Hematopoietic multipotent progenitor cell treated with erythropoietin and hydrocortisone succinate and interleukin-3 and kit ligand, for 15 days (in vitro differentiated cells): ENCODE data around the gene NPIPA7.
"Not testable (repeated sequence)": the region's sequence is repeated elsewhere in the genome, so short reads cannot be mapped to it uniquely, and the experiment has no call there.

ENCODE experiments used
- DNase-seq: peaks from one replicate; pipeline ENCODE4 v3.0.0-alpha.2; 2015; ENCODE audit warnings: low spot score

The NPIPA7 gene

DNA sequence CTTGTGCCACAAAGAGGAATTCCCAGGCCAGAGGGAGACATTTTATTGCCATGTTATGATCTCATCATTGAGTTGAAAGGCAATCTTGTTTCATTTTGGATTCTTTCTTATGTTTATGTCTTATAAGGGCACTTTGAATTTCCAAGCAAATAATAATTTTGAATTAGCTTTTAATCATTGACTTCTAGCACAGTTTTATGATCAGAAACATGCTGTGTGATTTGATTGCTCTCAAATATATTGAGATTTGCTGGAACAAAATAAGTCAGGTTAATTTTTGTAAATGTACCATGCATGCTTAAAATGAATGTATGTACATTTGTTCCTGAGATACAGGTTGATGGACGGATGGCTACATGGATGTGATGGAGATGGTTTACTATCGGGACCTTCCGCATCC is at the start of gene NPIPA7:
TSS of gene NPIPA7 (plus strand) at position 301 of the 400 bp plus-strand sequence. CDS start 105 bp downstream, outside the sequence.
- not testable (repeated sequence) for DNase-seq

DNA sequence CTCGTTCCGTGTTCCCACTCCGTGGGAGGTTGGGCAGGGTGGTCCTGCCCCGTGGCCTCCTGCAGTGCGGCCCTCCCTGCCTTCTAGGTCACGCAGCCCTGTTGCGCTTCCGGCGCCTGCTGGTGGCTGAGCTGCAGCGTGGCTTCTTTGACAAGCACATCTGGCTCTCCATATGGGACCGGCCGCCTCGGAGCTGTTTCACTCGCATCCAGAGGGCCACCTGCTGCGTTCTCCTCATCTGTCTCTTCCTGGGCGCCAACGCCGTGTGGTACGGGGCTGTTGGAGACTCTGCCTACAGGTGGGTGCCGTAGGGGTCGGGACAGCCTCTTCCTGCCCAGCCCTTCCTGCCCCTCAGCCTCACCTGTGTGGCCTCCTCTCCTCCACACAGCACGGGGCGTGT is 47.5 kb upstream of the NPIPA7 start:
- not testable (repeated sequence) for DNase-seq

DNA sequence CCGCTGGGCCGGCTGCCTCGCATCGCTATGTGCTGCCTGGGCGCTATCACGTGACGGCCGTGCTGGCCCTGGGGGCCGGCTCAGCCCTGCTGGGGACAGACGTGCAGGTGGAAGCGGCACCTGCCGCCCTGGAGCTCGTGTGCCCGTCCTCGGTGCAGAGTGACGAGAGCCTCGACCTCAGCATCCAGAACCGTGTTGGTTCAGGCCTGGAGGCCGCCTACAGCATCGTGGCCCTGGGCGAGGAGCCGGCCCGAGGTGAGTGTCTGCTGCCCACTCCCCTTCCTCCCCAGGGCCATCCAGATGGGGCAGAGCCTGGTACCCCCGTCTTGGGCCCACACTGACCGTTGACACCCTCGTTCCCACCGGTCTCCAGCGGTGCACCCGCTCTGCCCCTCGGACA is 21.4 kb upstream of the NPIPA7 start:
- DNase-seq: not testable (repeated sequence)

DNA sequence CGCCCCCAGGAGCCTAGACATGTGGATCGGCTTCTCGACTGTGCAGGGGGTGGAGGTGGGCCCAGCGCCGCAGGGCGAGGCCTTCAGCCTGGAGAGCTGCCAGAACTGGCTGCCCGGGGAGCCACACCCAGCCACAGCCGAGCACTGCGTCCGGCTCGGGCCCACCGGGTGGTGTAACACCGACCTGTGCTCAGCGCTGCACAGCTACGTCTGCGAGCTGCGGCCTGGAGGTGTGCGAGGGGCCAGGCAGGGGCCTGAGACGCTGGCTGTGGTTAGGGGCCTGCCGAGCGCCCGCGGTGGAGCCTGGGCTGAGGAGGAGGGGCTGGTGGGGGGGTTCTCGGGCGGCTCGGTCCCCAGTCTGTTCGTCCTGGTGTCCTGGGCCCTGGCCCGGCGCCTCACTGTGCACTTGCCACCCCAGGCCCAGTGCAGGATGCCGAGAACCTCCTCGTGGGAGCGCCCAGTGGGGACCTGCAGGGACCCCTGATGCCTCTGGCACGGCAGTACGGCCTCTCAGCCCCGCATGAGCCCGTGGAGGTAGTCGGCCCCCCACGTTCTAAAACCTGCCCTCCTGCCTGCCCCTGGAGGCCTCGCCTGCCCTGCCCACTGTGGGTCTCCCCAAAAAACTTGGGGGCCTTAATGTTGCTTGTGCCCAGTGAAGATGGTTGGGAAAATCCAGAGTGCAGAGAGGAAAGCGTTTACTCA is 20.2 kb upstream of the NPIPA7 start:
- not testable (repeated sequence) for DNase-seq

DNA sequence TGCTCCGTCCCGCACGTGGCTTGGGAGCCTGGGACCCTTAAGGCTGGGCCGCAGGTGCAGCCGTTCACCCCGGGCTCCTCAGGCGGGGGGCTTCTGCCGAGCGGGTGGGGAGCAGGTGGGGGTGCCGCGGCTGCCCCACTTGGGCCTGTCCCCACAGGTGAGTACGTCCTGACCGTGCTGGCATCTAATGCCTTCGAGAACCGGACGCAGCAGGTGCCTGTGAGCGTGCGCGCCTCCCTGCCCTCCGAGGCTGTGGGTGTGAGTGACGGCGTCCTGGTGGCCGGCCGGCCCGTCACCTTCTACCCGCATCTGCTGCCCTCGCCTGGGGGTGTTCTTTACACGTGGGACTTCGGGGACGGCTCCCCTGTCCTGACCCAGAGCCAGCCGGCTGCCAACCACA is 15.3 kb upstream of the NPIPA7 start:
- not testable (repeated sequence) for DNase-seq

DNA sequence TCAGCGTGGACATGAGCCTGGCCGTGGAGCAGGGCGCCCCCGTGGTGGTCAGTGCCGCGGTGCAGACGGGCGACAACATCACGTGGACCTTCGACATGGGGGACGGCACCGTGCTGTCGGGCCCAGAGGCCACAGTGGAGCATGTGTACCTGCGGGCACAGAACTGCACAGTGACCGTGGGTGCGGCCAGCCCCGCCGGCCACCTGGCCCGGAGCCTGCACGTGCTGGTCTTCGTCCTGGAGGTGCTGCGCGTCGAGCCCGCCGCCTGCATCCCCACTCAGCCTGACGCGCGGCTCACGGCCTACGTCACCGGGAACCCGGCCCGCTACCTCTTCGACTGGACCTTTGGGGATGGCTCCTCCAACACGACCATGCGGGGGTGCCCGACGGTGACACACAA is 14.8 kb upstream of the NPIPA7 start:
- not testable (repeated sequence) for DNase-seq

DNA sequence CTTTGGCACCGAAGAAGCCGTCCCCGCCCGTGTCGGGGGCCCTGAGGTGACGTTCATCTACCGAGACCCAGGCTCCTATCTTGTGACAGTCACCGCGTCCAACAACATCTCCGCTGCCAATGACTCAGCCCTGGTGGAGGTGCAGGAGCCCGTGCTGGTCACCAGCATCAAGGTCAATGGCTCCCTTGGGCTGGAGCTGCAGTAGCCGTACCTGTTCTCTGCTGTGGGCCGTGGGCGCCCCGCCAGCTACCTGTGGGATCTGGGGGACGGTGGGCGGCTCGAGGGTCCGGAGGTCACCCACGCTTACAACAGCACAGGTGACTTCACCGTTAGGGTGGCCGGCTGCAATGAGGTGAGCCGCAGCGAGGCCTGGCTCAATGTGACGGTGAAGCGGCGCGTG is 14.2 kb upstream of the NPIPA7 start:
- not testable (repeated sequence) for DNase-seq

DNA sequence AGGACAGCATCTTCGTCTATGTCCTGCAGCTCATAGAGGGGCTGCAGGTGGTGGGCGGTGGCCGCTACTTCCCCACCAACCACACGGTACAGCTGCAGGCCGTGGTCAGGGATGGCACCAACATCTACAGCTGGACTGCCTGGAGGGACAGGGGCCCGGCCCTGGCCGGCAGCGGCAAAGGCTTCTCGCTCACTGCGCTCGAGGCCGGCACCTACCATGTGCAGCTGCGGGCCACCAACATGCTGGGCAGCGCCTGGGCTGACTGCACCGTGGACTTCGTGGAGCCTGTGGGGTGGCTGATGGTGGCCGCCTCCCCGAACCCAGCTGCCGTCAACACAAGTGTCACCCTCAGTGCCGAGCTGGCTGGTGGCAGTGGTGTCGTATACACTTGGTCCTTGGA is 13.6 kb upstream of the NPIPA7 start:
- DNase-seq: peak; percentile 0

DNA sequence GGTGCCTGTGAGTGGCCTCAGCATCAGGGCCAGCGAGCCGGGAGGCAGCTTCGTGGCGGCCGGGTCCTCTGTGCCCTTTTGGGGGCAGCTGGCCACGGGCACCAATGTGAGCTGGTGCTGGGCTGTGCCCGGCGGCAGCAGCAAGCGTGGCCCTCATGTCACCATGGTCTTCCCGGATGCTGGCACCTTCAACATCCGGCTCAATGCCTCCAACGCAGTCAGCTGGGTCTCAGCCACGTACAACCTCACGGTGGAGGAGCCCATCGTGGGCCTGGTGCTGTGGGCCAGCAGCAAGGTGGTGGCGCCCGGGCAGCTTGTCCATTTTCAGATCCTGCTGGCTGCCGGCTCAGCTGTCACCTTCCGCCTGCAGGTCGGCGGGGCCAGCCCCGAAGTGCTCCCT is 13.1 kb upstream of the NPIPA7 start:
- not testable (repeated sequence) for DNase-seq

DNA sequence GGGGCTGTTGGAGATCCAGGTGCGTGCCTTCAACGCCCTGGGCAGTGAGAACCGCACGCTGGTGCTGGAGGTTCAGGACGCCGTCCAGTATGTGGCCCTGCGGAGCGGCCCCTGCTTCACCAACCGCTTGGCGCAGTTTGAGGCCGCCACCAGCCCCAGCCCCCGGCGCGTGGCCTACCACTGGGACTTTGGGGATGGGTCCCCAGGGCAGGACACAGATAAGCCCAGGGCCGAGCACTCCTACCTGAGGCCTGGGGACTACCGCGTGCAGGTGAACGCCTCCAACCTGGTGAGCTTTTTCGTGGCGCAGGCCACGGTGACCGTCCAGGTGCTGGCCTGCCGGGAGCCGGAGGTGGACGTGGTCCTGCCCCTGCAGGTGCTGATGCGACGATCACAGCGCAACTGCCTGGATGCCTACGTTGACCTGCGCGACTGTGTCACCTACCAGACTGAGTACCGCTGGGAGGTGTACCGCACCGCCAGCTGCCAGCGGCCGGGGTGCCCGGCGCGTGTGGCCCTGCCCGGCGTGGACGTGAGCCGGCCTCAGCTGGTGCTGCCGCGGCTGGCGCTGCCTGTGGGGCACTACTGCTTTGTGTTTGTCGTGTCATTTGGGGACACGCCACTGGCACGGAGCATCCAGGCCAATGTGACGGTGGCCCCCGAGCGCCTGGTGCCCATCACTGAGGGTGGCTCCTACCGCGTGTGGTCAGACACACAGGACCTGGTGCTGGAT is 12.2 kb upstream of the NPIPA7 start:
- peak; percentile 0 for DNase-seq

DNA sequence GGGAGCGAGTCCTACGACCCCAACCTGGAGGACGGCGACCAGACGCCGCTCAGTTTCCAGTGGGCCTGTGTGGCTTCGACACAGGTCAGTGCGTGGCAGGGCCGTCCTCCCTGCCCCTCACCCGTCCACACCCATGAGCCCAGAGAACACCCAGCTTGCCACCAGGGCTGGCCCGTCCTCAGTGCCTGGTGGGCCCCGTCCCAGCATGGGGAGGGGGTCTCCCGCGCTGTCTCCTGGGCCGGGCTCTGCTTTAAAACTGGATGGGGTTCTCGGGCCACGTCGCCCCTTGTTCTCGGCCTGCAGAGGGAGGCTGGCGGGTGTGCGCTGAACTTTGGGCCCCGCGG is 11.7 kb upstream of the NPIPA7 start:
- DNase-seq: not testable (repeated sequence)

DNA sequence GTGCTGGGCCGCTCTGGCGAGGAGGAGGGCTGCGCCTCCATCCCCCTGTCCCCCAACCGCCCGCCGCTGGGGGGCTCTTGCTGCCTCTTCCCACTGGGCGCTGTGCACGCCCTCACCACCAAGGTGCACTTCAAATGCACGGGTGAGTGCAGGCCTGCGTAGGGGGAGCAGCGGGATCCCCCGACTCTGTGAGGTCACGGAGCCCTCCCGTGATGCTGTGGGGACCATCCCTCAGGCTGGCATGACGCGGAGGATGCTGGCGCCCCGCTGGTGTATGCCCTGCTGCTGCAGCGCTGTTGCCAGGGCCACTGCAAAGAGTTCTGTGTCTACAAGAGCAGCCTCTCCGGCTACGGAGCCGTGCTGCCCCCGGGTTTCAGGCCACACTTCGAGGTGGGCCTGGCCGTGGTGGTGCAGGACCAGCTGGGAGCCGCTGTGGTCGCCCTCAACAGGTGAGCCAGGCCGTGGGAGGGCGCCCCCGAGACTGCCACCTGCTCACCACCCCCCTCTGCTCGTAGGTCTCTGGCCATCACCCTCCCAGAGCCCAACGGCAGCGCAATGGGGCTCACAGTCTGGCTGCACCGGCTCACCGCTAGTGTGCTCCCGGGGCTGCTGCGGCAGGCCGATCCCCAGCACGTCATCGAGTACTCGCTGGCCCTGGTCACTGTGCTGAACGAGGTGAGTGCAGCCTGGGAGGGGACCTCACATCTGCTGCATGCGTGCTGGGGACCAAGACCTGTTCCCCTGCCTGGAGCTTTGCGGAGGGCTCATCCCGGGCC is 9.7 kb upstream of the NPIPA7 start:
- DNase-seq: not testable (repeated sequence)

DNA sequence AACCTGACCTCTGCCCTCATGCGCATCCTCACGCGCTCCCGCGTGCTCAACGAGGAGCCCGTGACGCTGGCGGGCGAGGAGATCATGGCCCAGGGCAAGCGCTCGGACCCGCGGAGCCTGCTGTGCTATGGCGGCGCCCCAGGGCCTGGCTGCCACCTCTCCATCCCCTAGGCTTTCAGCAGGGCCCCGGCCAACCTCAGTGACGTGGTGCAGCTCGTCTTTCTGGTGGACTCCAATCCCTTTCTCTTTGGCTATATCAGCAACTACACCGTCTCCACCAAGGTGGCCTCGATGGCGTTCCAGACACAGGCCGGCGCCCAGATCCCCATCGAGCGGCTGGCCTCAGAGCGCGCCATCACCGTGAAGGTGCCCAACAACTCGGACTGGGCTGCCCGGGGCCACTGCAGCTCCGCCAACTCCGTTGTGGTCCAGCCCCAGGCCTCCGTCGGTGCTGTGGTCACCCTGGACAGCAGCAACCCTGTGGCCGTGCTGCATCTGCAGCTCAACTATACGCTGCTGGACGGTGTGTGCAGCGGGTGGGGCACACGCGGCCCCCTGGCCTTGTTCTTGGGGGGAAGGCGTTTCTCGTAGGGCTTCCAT is 7.7 kb upstream of the NPIPA7 start:
- not testable (repeated sequence) for DNase-seq

DNA sequence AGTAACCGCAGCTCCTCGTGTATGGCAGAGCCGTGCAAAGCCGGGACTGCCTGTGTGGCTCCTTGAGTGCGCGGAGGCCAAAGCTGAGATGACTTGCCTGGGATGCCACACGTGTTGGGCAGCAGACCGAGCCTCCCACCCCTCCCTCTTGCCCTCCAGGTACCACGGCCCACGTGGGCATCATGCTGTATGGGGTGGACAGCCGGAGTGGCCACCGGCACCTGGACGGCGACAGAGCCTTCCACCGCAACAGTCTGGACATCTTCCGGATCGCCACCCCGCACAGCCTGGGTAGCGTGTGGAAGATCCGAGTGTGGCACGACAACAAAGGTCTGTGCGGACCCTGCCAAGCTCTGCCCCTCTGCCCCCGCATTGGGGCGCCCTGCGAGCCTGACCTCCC is 4.7 kb upstream of the NPIPA7 start:
- DNase-seq: not testable (repeated sequence)

DNA sequence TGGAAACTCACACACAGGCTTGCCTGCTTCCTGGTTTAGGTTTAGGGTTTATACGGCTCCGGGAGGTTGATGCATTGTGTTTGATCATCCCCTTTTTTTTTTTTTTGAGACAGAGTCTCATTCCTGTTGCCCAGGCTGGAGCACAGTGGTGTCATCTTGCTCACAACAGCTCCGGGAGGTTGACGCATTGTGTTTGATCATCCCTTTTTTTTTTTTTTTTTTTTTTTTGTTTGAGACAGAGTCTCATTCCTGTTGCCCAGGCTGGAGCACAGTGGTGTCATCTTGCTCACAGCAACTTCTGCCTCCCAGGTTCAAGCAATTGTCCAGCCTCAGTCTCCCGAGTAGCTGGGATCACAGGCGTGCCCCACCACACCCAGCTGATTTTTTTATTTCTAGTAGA is 20.7 kb downstream of the NPIPA7 start:
- DNase-seq: not testable (repeated sequence)

DNA sequence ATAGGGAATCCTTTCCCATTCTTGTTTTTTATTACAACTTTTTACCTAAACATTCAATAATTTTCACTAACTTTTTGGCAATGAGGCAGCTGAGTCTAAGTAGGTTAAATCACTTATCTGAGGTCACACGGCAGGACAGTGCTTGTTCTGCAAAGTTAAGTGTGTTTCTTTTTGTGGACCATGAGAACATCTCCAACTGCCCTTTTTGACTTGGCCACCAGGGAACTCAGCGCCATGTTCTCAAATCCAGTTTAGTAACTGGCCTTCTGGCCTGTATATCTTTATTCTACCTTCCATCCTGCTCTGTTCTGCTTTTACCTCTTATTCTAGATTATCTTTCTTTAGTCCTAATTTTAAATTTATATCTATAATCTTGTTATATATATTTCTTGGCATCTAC is 23.4 kb downstream of the NPIPA7 start:
- DNase-seq: not testable (repeated sequence)

DNA sequence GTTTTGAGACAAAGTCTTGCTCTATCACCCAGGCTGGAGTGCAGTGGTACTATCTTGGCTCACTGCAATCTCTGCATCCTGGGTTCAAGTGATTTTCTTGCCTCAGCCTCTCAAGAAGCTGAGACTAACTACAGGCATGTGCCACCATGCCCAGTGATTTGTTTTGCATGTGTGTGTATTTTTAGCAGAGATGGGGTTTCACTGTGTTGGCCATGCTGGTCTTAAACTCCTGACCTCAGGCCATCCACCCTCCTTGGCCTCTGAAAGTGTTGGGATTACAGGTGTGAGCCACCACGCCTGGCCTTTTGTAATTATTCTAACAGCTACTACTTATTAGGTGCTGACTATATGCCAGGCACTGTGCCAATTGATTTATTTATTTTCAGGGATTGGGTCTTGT is 25.3 kb downstream of the NPIPA7 start:
- DNase-seq: not testable (repeated sequence)

DNA sequence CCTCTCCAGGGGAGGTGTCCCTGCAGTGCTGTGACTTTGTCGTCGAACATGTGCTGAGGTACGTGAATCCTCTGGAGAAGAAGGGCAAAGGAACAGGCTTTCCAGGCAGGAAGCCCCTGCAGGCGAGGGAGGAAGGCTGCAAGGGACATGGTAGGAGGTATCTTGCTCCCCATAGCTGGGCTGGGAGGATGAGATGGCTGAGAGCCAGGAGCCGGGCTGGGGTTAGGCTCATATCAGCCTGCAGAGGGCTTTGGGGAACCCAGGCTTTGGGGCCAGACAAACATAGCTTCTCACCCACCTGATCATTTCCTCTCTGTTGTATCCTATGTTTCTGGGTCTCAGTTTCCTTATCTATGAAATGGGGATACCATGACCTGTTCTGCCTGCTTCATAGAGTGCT is 26.5 kb downstream of the NPIPA7 start:
- DNase-seq: not testable (repeated sequence)

DNA sequence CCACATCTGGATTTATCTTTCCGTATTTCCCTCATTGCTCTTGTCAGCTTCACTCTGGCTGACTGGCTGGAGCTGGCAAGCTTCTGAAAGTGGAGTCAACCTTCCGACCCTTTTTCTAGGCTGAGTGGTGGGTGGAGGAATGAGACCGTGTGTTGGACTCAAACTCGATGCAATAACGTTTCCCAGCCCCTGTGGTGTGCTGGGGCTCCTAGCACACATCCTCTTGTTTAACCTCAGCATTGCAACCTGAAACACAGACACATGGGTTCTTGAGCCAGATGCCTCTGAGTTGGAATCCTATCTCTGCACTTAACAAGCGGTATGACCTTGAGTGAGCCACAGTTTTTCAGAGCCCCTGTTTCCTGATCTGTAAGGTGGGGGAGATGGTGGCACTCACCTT is 29.5 kb downstream of the NPIPA7 start:
- not testable (repeated sequence) for DNase-seq

DNA sequence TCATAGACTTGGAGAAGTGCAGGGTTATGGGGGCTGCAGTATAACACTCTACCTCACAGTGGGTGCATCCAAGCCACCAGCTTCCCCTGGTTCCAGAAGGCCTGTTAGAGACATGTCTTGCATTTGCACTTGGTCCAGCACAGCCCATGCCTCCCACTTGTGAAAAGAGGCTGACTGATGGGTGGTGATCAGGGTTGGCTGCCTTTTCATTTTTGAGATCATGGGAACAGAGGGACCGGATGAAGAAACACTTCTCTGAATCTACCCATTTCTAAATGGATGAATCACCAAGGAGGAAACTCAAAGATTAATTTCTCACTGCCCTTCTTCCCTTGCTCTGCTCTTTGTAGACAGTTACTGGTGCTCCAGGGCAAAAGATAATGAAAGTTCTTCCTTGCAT is 34.8 kb downstream of the NPIPA7 start:
- not testable (repeated sequence) for DNase-seq

DNA sequence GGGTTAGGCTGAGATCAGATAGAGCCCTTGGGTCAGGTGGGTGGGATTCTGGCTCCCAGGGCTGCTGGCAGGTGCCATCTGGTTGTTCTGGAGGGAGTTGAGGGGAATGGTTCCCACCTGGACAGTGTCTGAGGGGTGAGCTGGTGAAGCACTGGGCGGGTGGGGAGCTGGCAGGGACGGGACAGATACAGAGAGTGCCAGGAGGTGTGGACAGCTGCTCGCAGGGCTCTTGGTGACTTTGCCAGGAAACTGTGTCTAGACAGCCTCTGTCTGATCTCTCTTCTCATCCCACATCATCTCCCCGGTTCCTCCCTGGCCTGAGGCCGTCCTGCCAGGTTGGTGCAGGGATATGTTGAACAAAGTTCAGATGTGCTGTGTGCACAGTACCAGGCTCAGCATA is 38.1 kb downstream of the NPIPA7 start:
- not testable (repeated sequence) for DNase-seq

DNA sequence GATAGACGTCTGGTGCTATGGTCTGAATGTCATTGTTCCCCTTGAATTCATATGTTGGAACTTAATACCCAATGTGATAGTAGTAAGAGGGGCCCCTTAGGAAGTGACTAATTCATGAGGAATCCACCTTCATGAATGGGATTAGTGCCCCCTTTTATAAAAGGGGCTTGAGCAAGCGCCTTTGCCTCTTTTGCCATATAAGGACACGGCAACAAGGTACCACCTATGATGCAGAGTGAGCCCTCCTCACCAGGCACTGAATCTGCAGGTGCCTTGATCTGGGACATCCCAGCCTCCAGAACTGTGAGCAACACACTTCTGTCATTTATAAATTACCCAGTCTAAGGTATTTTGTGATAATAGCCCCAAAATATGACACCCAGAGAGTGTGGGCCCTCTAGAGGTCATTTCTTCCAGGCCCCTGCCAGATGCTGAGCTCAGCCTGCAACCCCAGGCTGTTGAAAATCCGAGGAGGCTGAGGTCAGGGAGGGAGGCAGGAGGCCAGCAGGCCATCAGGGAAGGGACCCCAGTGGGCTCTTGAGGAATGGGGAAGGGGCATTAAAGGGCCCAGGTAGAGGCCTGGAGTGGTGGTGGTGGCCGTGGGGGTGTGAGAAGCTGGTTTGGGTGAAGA is 39.1 kb downstream of the NPIPA7 start:
- not testable (repeated sequence) for DNase-seq
